HFFc6 (cell line): Measurements from ENCODE around the gene F7. TPM values are rescaled to one million over a fixed set of nuclear protein-coding genes. Genes with fewer than 3 reads are reported as not detected.

ENCODE experiments used
- DNase-seq: peaks from one replicate; pipeline ENCODE4 v3.0.0-alpha.2; 2018
- H3K27ac Mint-ChIP-seq: 2 replicates; pipeline ENCODE4 v1.8.0; 2020; ENCODE audit warnings: mild to moderate bottlenecking, mixed read lengths
- H3K27me3 Mint-ChIP-seq: 2 replicates; pipeline ENCODE4 v1.8.0; 2021; ENCODE audit warnings: mild to moderate bottlenecking, moderate library complexity, mixed read lengths; ENCODE audit not compliant: insufficient read depth
- H3K36me3 Mint-ChIP-seq: 2 replicates; pipeline ENCODE4 v1.8.0; 2021; ENCODE audit warnings: low read depth, mixed read lengths
- H3K4me1 Mint-ChIP-seq: 2 replicates; pipeline ENCODE4 v1.8.0; 2020; ENCODE audit warnings: low read depth, mixed read lengths
- H3K4me3 Mint-ChIP-seq: 2 replicates; pipeline ENCODE4 v1.8.0; 2020; ENCODE audit warnings: mild to moderate bottlenecking, moderate library complexity, mixed read lengths
- H3K9me3 Mint-ChIP-seq: 2 replicates; pipeline ENCODE4 v1.8.0; 2020; ENCODE audit warnings: mild to moderate bottlenecking, mixed read lengths
- total RNA-seq, 6 experiments: library from RNA; stranded (reverse); fragmentation: NEBNext Ultra II Directional; extraction: Animal tissue kit (Norgen Biotek cat#: 25700); gene quantifications; 2 replicates in 1 of 6; 3 replicates in 5 of 6; pipeline ENCODE4 v1.2.3, GENCODE V29; 2021
- TF ChIP-seq, protein P1 (sequence below): fragments of 200-600 bp; sonication (generic); IDR thresholded peaks from 2 replicates; pipeline ENCODE4 v1.5.0; 2021; ENCODE audit warnings: antibody characterized with exemption, mild to moderate bottlenecking

F7 gene
- total RNA-seq, 6 experiments from 2014 or later: not detected

DNA sequence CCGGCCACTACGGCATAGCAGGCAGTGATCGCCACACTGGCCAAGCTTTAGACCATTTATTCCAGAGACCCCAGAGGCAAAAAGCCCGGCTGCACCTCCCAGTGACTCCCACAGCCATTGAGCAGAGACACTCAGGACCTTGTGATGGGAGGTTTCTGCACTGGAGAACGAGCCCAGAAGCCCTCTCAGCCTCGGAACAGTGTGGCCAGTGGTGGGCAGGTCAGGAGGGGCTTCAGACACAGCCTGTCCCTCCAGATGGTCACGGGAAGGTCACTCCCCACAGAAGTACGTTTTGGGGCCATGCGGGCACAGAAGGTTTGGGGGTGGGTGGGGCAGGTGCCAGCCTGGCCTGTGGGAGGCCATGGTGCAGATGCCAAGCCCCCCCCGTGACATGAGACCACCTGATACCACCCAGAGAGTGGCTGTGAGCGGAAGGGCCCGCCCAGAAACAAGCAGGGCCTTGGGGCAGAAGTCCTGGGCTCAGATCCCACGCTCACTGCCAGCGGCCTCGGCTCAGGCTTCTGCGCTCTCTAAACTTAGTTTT, 16.4 kb downstream of the F7 start:
- Mint-ChIP-seq H3K27ac (peak overlapping the region; percentile 70; the same call in 1 of the 2 replicates), H3K9me3 (no peaks in the 10 kb centered on the region), H3K27me3 (peaks cover 6% of the 10 kb centered on the region; the same call in 1 of the 2 replicates), H3K4me3 (peak overlapping the region; percentile 86), H3K36me3 (no peaks in the 10 kb centered on the region), H3K4me1 (peaks cover 21% of the 10 kb centered on the region)
- no peak for DNase-seq
- TF ChIP-seq, protein P1, sequence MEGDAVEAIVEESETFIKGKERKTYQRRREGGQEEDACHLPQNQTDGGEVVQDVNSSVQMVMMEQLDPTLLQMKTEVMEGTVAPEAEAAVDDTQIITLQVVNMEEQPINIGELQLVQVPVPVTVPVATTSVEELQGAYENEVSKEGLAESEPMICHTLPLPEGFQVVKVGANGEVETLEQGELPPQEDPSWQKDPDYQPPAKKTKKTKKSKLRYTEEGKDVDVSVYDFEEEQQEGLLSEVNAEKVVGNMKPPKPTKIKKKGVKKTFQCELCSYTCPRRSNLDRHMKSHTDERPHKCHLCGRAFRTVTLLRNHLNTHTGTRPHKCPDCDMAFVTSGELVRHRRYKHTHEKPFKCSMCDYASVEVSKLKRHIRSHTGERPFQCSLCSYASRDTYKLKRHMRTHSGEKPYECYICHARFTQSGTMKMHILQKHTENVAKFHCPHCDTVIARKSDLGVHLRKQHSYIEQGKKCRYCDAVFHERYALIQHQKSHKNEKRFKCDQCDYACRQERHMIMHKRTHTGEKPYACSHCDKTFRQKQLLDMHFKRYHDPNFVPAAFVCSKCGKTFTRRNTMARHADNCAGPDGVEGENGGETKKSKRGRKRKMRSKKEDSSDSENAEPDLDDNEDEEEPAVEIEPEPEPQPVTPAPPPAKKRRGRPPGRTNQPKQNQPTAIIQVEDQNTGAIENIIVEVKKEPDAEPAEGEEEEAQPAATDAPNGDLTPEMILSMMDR: no peak

- peak; percentile 89 for DNase-seq
- TF ChIP-seq, protein P1: peak; percentile 37
- H3K36me3 Mint-ChIP-seq: no peaks in the 10 kb centered on the region
- peak within 1 kb of the TSS; percentile 86 for H3K4me3 Mint-ChIP-seq
- H3K27me3 Mint-ChIP-seq: peaks cover 3% of the 10 kb centered on the region; the same call in 1 of the 2 replicates
- H3K4me1 Mint-ChIP-seq: peaks cover 18% of the 10 kb centered on the region
- H3K27ac Mint-ChIP-seq: peak within 1 kb of the TSS; percentile 70
- no peaks in the 10 kb centered on the region for H3K9me3 Mint-ChIP-seq
These were observed 17.1 kb downstream of the F7 start, which contains the start of gene F10 for GRCh38 chr13:113122550-113123225. Gene F10, plus strand, starts transcription at chr13:113122799. Its CDS starts 57 bp downstream, at chr13:113122856.

- H3K4me3 Mint-ChIP-seq: peak overlapping the region; percentile 86
- TF ChIP-seq, protein P1: peak; percentile 56; the same call in 1 of the 2 replicates
- no peak for DNase-seq
- peaks cover 18% of the 10 kb centered on the region for H3K4me1 Mint-ChIP-seq
- no peaks in the 10 kb centered on the region for H3K9me3 Mint-ChIP-seq
- H3K36me3 Mint-ChIP-seq: no peaks in the 10 kb centered on the region
- H3K27me3 Mint-ChIP-seq: peaks cover 3% of the 10 kb centered on the region
- peak overlapping the region; percentile 70; the same call in 1 of the 2 replicates for H3K27ac Mint-ChIP-seq
These were observed 17.9 kb downstream of the F7 start for GRCh38 chr13:113123226-113124201.

- Mint-ChIP-seq H3K4me1 (peaks cover 18% of the 10 kb centered on the region), H3K4me3 (no peak overlapping the region), H3K27ac (no peak overlapping the region), H3K27me3 (peaks cover 3% of the 10 kb centered on the region), H3K9me3 (no peaks in the 10 kb centered on the region), H3K36me3 (no peaks in the 10 kb centered on the region)
- no peak for DNase-seq
- TF ChIP-seq, protein P1: no peak
These were observed 18.8 kb downstream of the F7 start for GRCh38 chr13:113124211-113124970.
